Common myeloid progenitor, CD34-positive (primary cell): ENCODE results near the gene SPATA2L.
A peak's percentile ranks its signal among the peaks of the same experiment; 100 is the strongest.

ENCODE experiments used
- CTCF ChIA-PET: fragments of 350-600 bp; sonication (Branson Sonifier 250); formaldehyde crosslinking; loops from one replicate; lab custom pipeline; 2021; ENCODE audit warnings: antibody characterized with exemption; lab: Charles Lee
- POLR2A ChIA-PET: fragments of 350-600 bp; sonication (Branson Sonifier 250); formaldehyde crosslinking; loops from one replicate; lab custom pipeline; 2021; ENCODE audit warnings: antibody characterized with exemption; lab: Charles Lee
- DNase-seq, 3 donors: peaks; one replicate each; pipeline versions ENCODE4 v3.0.0 to v3.0.0-alpha.2; 2013
- H3K27ac ChIP-seq, 2 experiments: 1 replicate in 1 of 2; 2 replicates in 1 of 2; pipeline ENCODE4 v1.7.0; 2013; ENCODE audit warnings: inconsistent platforms in 2 of 2, low read length in 2 of 2, mild to moderate bottlenecking in 2 of 2, low read depth in 1 of 2, moderate library complexity in 1 of 2; ENCODE audit not compliant: severe bottlenecking in 2 of 2, insufficient read depth in 1 of 2, poor library complexity in 1 of 2
- H3K27me3 ChIP-seq, 5 experiments: replicated peaks in 2 of 5; 1 replicate in 3 of 5; 2 replicates in 2 of 5; pipeline versions ENCODE4 v1.6.1 to v1.7.0; 2013; ENCODE audit warnings: low read length in 4 of 5, mild to moderate bottlenecking in 2 of 5, moderate library complexity in 2 of 5, inconsistent platforms in 1 of 5; ENCODE audit not compliant: insufficient read depth in 5 of 5, control insufficient read depth in 4 of 5
- H3K36me3 ChIP-seq, 4 experiments: 1 replicate in 2 of 4; 2 replicates in 2 of 4; pipeline versions ENCODE4 v1.6.1 to v1.7.0; 2013; ENCODE audit warnings: low read length in 3 of 4, control low read depth in 1 of 4, mild to moderate bottlenecking in 1 of 4; ENCODE audit not compliant: control insufficient read depth in 4 of 4, insufficient read depth in 4 of 4
- H3K4me1 ChIP-seq, 4 experiments: 1 replicate in 3 of 4; 2 replicates in 1 of 4; pipeline versions ENCODE4 v1.6.1 to v1.7.1; 2013; ENCODE audit warnings: low read length in 3 of 4, mild to moderate bottlenecking in 3 of 4, control low read depth in 1 of 4, inconsistent platforms in 1 of 4, moderate library complexity in 1 of 4; ENCODE audit not compliant: control insufficient read depth in 4 of 4, insufficient read depth in 4 of 4; ENCODE audit errors: control extremely low read depth in 1 of 4
- H3K4me3 ChIP-seq, 7 experiments: 1 replicate in 4 of 7; 2 replicates in 3 of 7; pipeline versions ENCODE4 v1.5.1 to v1.7.0; 2013; ENCODE audit warnings: mild to moderate bottlenecking in 7 of 7, low read length in 6 of 7, moderate library complexity in 6 of 7, inconsistent platforms in 2 of 7, low read depth in 2 of 7, control low read depth in 1 of 7; ENCODE audit not compliant: insufficient read depth in 4 of 7, control insufficient read depth in 1 of 7; ENCODE audit errors: extremely low read depth in 1 of 7
- H3K9me3 ChIP-seq, 5 experiments: 1 replicate in 4 of 5; 2 replicates in 1 of 5; pipeline versions ENCODE4 v1.6.1 to v1.7.1; 2013; ENCODE audit warnings: low read length in 4 of 5, mild to moderate bottlenecking in 2 of 5, inconsistent platforms in 1 of 5, low read depth in 1 of 5, moderate library complexity in 1 of 5; ENCODE audit not compliant: control insufficient read depth in 4 of 5, insufficient read depth in 2 of 5; ENCODE audit errors: control extremely low read depth in 1 of 5
- WGBS: methylation state at CpG from one replicate; pipeline ENCODE4 v1.1.5; 2013; ENCODE audit not compliant: insufficient coverage; 5-methylcytosine and 5-hydroxymethylcytosine counted together

Gene SPATA2L

DNA sequence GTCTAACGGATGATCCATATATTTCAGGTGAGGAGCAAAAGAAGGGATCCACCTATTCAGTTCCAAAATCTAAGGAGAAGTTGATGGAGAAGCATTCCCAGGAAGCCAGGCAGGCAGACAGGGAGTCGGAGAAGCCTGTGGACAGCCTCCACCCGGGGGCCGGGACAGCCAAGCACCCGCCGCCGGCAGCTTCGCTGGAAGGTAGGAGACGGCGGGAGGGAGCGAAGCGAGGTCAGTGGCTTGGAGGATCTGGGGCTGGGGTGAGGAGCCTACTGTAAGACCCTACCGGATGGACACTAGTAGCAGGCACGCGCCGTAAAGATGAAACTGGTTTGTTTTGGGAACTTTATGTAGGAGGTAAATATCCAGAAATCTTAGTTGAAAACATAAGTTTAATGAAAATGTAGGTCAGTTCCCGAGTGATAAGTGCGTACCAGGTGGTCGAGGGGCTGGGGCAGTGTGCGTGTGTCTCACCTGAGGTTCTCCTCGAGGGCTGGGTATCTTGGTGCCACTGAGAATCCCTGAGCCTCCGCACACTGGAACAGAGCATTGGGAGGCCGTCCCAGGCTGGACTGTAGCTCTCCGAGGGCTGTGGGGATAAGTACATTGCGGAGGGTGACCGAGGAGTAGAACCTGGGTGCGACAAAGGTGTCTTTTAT is 43.2 kb downstream of the SPATA2L start:
- POLR2A ChIA-PET, result interaction anchor here (0.8 to 2.2 kb wide), 2 partner anchors 10 to 13 kb away, joined by 4 to 6 read pairs; no protein-coding TSS in a partner anchor
- 28% methylated on average over 27 of the region's 27 CpGs for WGBS
- peaks cover 0 to 24% (median 20%) of the 10 kb centered on the region in 4 experiments for H3K36me3 ChIP-seq
- no peak for DNase-seq
- H3K4me1 ChIP-seq, result peaks cover 9 to 27% (median 21%) of the 10 kb centered on the region in 4 experiments
- H3K27ac ChIP-seq, result peak overlapping the region; percentile 79 to 82
- H3K4me3 ChIP-seq, result peak overlapping the region; percentile 70 to 99 (median 85)
- H3K9me3 ChIP-seq, result no peaks in the 10 kb centered on the region
- CTCF ChIA-PET, result interaction anchor here (1.6 kb wide), 1 partner anchor 46 kb away, joined by 4 read pairs; no protein-coding TSS in a partner anchor
- H3K27me3 ChIP-seq, result no peaks in the 10 kb centered on the region

DNA sequence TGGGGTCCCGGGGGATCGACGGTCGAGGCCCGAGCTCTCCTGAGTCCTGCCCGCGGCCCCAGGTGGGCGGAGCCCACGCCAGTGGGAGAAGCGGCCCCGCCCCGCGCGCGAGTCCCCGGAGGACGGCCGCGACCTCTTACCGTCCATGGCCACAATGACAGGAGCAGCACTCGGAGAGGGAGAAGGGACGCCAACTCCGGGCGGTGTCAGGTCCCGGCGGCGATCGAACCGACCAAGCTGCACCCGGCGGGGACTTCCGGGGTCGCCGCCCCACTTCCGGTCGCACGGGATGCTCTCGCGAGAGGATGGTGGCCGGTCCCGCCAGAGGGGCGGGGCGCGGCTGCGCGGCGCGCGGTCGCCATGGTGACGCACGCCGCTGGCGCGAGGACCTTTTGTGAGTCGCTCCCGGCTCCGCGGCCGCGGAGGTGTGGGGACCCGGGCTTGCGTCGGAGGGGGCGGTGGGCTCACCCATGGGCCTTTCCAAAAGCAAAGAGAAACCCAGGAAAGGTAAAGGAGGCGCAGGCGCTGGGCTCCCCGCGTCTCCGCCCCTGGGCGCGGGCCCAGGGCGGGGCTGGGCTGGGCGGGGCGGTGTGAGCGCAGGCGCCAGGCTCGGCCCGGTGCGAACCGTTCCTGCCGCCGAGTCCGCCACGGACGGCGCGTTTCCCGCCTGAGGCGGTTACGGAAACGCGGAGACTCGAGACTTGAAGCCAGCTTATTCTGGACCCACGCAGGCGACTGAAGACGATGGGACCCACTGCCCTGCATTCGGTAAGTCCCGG is 43.9 kb downstream of the SPATA2L start, which contains the start of the genes CHMP1A and SPATA33:
TSS of gene CHMP1A (minus strand) at position 267 of the 779 bp plus-strand sequence. CDS start at position 147, 120 bp downstream.
TSS of gene SPATA33 (plus strand) at position 395 of the 779 bp plus-strand sequence. CDS start at position 471, 76 bp downstream.
- DNase-seq, result peak; percentile 86 to 92 (median 89)
- H3K27me3 ChIP-seq, result no peaks in the 10 kb centered on the region
- under 1% methylated on average over 85 of the region's 99 CpGs for WGBS
- H3K4me3 ChIP-seq, result peak within 1 kb of the TSS; percentile 70 to 99 (median 85)
- no peaks in the 10 kb centered on the region for H3K9me3 ChIP-seq
- H3K4me1 ChIP-seq, result peaks cover 9 to 27% (median 21%) of the 10 kb centered on the region in 4 experiments
- ChIA-PET CTCF (interaction anchor here (1.0 to 1.6 kb wide), 2 partner anchors 45 to 62 kb away, joined by 3 to 4 read pairs; no protein-coding TSS in a partner anchor), POLR2A (interaction anchor here (0.8 to 2.2 kb wide), 4 partner anchors 11 to 61 kb away, joined by 3 to 6 read pairs (median 4); no protein-coding TSS in a partner anchor)
- H3K27ac ChIP-seq, result peak within 1 kb of the TSS; percentile 79 to 94
- peaks cover 1 to 27% (median 18%) of the 10 kb centered on the region in 4 experiments for H3K36me3 ChIP-seq

DNA sequence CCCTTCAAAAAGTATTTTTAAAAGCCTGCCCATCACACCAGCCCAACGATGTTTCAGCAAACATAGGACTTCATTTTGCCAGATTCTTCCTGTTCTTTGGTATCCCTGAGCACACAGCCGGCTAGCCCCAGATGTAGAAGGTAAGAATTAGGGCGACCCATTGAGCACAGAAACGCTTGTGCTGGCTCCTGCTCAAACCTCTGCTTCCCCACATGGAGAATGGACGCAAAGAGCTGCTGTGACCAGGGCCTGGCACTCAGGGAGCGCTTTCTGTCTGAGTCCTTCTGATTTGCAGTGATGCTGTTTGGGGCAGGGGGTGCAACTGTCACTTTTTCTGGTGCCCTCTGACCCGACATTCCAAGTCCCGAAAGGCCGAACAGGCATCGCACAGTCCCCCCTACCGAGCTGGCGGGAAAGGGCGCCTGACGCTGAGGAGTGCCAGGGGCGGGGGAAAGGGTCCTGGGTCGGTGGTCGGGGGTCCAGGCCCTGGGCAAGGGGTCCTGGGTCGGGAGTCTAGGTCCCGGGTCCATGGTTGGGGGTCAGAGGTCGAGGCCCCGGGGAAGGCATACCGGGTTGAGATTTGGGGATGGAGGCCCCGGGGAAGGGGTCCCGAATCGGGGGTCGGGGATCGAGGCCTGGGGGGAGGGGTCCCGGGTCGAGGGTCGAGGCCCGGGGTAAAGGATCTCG is 44.9 kb downstream of the SPATA2L start:
- H3K4me3 ChIP-seq, result peak overlapping the region; percentile 70 to 99 (median 85)
- ChIA-PET CTCF (interaction anchor here (1.0 kb wide), 1 partner anchor 61 kb away, joined by 3 read pairs; no protein-coding TSS in a partner anchor), POLR2A (interaction anchor here (0.6 to 1.2 kb wide), 3 partner anchors 44 to 78 kb away, joined by 3 to 4 read pairs (median 3); no protein-coding TSS in a partner anchor)
- H3K4me1 ChIP-seq, result peaks cover 9 to 27% (median 21%) of the 10 kb centered on the region in 4 experiments
- WGBS, result 30% methylated on average over 21 of the region's 32 CpGs
- peak overlapping the region; percentile 79 to 94 for H3K27ac ChIP-seq
- H3K36me3 ChIP-seq, result peaks cover 3 to 25% (median 21%) of the 10 kb centered on the region in 4 experiments
- no peaks in the 10 kb centered on the region for H3K27me3 ChIP-seq
- H3K9me3 ChIP-seq, result no peaks in the 10 kb centered on the region
- no peak for DNase-seq

DNA sequence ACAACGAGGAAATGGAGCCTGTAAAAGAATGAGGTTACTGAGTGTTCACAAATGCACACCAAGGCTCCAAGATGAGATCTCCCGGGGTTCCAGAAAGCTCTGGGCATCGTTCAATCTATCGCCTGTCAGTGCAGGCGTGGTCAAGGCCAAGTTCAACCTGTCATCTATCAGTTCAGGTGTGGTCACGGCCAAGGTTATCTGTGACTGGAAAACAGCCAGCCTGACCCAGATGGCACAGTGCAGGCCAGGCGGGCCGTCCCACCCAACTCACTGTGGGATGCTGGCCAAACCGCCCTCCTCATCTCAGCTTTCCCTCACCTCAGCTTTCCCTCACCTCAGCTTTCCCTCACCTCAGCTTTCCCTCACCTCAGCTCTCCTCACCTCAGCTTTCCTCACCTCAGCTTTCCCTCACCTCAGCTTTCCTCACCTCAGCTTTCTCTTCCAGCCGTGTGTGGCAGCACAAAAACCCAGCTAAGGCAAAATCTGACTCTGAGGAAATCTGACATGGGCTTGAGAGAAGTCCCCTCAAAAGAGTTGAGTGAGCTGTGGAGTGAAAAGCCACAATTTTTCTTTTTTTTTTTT is 46.4 kb downstream of the SPATA2L start:
- WGBS, result 94% methylated on average over 7 of the region's 10 CpGs
- Histone ChIP-seq H3K4me3 (no peak overlapping the region), H3K27ac (no peak overlapping the region), H3K27me3 (no peaks in the 10 kb centered on the region), H3K9me3 (no peaks in the 10 kb centered on the region), H3K4me1 (peaks cover 9 to 27% (median 21%) of the 10 kb centered on the region in 4 experiments), H3K36me3 (peaks cover 3 to 25% (median 18%) of the 10 kb centered on the region in 4 experiments)
- no peak for DNase-seq
- CTCF ChIA-PET, result no interaction called here
- POLR2A ChIA-PET, result no interaction called here

DNA sequence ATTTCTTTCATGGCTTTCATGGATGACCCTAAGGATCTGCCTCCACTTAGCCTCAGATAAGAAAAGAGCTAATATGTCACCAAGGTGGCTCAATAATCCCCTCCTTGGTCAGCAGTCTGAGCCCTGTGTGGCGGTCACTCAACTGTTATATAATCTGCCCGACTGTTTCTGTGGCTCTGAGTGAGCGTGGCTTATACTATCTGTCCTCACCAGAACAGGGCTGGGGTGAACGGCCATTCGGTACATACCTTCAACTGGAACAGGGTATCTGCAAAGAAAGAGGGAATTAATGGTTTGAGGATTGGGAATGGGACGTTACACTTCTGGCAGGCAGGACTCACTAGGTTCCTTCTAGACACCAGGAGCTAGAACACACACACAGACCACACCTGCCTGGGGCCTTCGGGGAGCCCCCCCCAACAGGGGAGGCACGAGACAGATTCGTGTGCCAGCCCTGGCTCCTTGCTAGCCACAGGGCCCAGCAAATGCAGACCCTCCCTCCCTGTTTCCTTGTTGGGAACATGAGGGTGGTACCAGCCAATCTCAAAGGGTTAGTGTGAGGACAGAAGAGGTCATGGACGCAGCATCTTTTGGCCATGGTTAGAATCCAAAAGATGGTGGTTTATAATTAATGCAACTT is 47.7 kb downstream of the SPATA2L start:
- Histone ChIP-seq H3K27me3 (no peaks in the 10 kb centered on the region), H3K4me3 (no peak overlapping the region), H3K4me1 (peaks cover 7 to 24% (median 21%) of the 10 kb centered on the region in 4 experiments), H3K27ac (peak overlapping the region in 1 of 2 experiments; percentile 28), H3K36me3 (peaks cover 3 to 24% (median 17%) of the 10 kb centered on the region in 4 experiments), H3K9me3 (no peaks in the 10 kb centered on the region)
- no peak for DNase-seq
- 100% methylated on average over 5 of the region's 10 CpGs for WGBS
- ChIA-PET CTCF (no interaction called here), POLR2A (no interaction called here)

DNA sequence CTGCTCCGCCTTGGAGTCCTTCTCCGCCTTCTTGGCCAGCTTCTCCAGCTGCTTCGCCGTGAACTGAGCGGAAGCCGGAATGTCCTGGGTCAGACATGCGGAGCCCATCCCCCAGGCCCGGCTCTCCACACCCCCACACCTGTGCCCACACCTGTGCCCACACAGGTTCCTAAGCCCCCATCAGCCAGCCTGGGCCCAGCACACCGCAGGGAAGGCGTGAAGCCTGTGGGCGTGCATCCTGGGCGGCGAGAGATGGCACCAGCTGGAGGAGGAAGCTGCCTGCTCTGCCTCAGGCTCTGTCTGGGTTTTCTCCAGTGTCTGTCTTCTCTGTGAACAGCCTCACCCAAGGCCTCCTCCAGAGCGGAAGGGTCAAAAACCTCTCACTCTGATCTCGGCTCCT is 49.9 kb downstream of the SPATA2L start:
- CTCF ChIA-PET, result no interaction called here
- Histone ChIP-seq H3K4me3 (no peak overlapping the region), H3K4me1 (peaks cover 2 to 10% (median 8%) of the 10 kb centered on the region in 4 experiments), H3K9me3 (peaks cover 0 to 3% (median 0%) of the 10 kb centered on the region in 5 experiments), H3K36me3 (peaks cover 6 to 33% (median 22%) of the 10 kb centered on the region in 4 experiments), H3K27me3 (no peaks in the 10 kb centered on the region), H3K27ac (no peak overlapping the region)
- POLR2A ChIA-PET, result no interaction called here
- 99% methylated on average over 14 of the region's 15 CpGs for WGBS
- DNase-seq, result no peak
